Measurements from ENCODE around the gene STK39. TPM values are rescaled to one million over a fixed set of nuclear protein-coding genes. Genes with fewer than 3 reads are reported as not detected.

The STK39 gene
- total RNA-seq, 1 experiment from 2014 or later = 13.8 TPM

DNA sequence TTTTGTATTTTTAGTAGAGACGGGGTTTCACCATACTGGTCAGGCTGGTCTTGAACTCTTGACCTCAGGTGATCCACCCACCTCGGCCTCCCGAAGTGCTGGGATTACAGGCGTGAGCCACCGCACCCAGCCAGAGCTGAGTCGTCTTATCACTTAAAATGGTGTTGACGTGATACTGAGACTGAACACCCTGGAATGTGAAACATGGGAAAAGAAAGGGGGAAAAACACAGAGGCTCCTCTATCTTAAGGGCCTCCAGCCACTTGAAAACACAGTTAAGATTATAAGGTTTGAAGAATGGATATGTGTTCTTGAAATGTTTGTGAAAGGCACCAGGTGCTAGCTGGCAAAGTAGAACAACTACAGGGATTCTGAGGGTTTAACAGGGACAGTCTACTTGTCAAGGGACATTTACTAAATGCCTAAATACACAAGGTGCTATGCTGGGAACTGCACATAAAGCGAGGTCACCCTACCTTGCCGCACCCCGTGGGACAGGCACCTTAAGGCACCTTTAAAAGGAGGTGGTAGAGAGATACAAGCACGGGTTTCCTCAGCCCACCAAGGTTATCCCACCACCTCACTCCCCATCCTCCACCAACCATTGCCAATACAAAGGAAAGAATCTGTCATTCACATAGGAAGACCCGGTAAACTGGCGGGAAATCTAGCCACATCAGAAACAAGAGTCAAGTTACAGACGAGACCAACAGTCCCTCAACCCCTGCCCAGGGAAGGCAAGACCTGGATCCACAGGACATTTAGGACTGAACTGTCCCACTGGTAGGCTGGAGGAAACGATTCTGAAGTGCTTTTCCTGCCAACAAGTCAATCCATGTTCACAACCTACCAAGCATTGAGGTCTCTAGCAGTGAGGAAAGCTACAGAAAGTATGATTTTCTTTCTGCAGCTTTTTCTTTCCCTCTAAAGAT is 43.4 kb downstream of the STK39 start:
- DNase-seq (ENCODE audit: unreplicated experiment) = no peak
- CTCF ChIA-PET = interaction anchor here (0.6 kb wide), 1 partner anchor 740 kb away, joined by 3 read pairs; no protein-coding TSS in a partner anchor
- intact Hi-C loops (cut with micrococcal nuclease) = no loop called here
- Mint-ChIP-seq H3K27ac (ENCODE audit: low read depth, unreplicated experiment) (no peak overlapping the region), H3K9me3 (ENCODE audit: unreplicated experiment) (no peaks in the 10 kb centered on the region), H3K4me1 (ENCODE audit: insufficient read depth, unreplicated experiment) (no peaks in the 10 kb centered on the region), H3K4me3 (ENCODE audit: unreplicated experiment) (no peak overlapping the region), H3K27me3 (ENCODE audit: insufficient read depth, unreplicated experiment) (no peaks in the 10 kb centered on the region), H3K36me3 (ENCODE audit: insufficient read depth, unreplicated experiment) (no peaks in the 10 kb centered on the region)
- POLR2A ChIA-PET = interaction anchor here (0.6 kb wide), 1 partner anchor 42 kb away, joined by 3 read pairs; no protein-coding TSS in a partner anchor
- TF ChIP-seq, protein P1, sequence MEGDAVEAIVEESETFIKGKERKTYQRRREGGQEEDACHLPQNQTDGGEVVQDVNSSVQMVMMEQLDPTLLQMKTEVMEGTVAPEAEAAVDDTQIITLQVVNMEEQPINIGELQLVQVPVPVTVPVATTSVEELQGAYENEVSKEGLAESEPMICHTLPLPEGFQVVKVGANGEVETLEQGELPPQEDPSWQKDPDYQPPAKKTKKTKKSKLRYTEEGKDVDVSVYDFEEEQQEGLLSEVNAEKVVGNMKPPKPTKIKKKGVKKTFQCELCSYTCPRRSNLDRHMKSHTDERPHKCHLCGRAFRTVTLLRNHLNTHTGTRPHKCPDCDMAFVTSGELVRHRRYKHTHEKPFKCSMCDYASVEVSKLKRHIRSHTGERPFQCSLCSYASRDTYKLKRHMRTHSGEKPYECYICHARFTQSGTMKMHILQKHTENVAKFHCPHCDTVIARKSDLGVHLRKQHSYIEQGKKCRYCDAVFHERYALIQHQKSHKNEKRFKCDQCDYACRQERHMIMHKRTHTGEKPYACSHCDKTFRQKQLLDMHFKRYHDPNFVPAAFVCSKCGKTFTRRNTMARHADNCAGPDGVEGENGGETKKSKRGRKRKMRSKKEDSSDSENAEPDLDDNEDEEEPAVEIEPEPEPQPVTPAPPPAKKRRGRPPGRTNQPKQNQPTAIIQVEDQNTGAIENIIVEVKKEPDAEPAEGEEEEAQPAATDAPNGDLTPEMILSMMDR (IDR thresholded peaks at IDR 0.05; ENCODE audit: unreplicated experiment) = no peak
- no TSS peak for BruUV-seq (replicated peaks)

DNA sequence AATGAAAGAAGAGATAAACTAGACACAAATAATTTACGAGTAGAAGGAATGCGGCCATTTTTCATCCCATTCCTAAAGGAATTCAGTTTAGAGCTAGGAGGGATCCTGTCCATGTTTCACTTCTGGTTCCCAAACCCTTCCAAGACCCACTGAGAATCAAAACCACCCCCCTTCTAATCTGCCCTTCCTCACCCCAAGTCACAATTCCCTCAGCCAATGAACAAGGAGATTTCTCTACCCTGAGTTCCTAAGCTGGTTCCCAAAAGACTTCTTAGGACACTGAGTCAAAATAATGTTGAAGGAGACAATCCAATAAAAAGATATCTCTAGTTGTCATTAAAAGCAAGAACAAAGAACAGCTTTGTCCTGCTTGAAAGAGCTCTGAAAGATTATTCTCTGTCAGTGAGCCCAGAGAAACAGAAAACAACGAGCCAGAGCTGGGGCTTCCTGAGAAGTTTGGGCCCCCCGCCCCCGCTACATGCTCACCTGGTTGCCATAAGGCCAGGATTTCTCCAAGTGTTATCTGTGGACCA is 45.7 kb downstream of the STK39 start:
- TF ChIP-seq, protein P1 (IDR thresholded peaks at IDR 0.05; ENCODE audit: unreplicated experiment) = no peak
- DNase-seq (ENCODE audit: unreplicated experiment) = no peak
- intact Hi-C loops (cut with micrococcal nuclease) = no loop called here
- CTCF ChIA-PET = interaction anchor here (0.7 to 1.6 kb wide), 3 partner anchors 66 to 739 kb away, joined by 3 read pairs; no protein-coding TSS in a partner anchor
- H3K27me3 Mint-ChIP-seq (ENCODE audit: insufficient read depth, unreplicated experiment) = no peaks in the 10 kb centered on the region
- POLR2A ChIA-PET = interaction anchor here (0.6 to 1.0 kb wide), 4 partner anchors 9 to 72 kb away, joined by 3 to 7 read pairs (median 3); no protein-coding TSS in a partner anchor
- no peak overlapping the region for H3K27ac Mint-ChIP-seq (ENCODE audit: low read depth, unreplicated experiment)
- H3K4me3 Mint-ChIP-seq (ENCODE audit: unreplicated experiment) = no peak overlapping the region
- no TSS peak for BruUV-seq (replicated peaks)
- H3K36me3 Mint-ChIP-seq (ENCODE audit: insufficient read depth, unreplicated experiment) = no peaks in the 10 kb centered on the region
- H3K9me3 Mint-ChIP-seq (ENCODE audit: unreplicated experiment) = no peaks in the 10 kb centered on the region
- H3K4me1 Mint-ChIP-seq (ENCODE audit: insufficient read depth, unreplicated experiment) = peaks cover 6% of the 10 kb centered on the region

DNA sequence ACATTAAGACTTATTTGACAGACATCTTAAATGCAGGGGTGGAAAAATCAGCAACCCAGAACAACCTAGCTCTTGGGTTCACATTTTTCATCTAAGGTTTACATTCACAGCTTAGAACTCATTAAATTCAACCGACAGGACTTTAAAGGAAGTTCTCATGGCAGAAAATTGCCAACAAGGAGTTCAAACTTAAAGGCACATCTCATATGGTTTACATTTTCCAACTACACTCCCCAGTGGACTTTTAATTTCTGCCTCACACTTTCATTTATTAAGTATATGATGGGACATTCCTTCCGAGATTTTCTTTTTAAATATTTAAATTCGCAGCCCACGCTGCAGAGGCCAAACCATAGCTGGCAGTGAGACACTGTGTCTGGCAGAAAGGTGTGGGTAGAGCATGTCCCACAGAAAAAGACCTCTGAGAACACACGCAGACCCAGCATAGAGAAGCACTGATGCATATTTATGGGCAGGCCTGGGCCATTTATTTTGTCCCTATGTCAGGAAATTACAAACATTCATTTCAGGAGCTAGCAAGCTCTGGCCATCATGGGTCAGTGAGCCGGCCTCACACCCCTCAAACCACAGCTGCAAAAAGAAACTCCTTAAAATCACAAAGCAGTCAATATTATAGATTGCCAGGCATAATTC is 46.3 kb downstream of the STK39 start:
- Mint-ChIP-seq H3K36me3 (ENCODE audit: insufficient read depth, unreplicated experiment) (no peaks in the 10 kb centered on the region), H3K9me3 (ENCODE audit: unreplicated experiment) (no peaks in the 10 kb centered on the region), H3K4me3 (ENCODE audit: unreplicated experiment) (no peak overlapping the region), H3K27me3 (ENCODE audit: insufficient read depth, unreplicated experiment) (no peaks in the 10 kb centered on the region), H3K4me1 (ENCODE audit: insufficient read depth, unreplicated experiment) (peaks cover 6% of the 10 kb centered on the region), H3K27ac (ENCODE audit: low read depth, unreplicated experiment) (no peak overlapping the region)
- no peak for DNase-seq (ENCODE audit: unreplicated experiment)
- ChIA-PET POLR2A (interaction anchor here (0.6 to 1.0 kb wide), 3 partner anchors 9 to 73 kb away, joined by 3 read pairs; no protein-coding TSS in a partner anchor), CTCF (interaction anchor here (0.7 to 1.6 kb wide), 3 partner anchors 66 to 739 kb away, joined by 3 read pairs; no protein-coding TSS in a partner anchor)
- BruUV-seq (replicated peaks) = no TSS peak
- intact Hi-C loops (cut with micrococcal nuclease) = no loop called here
- TF ChIP-seq, protein P1 (IDR thresholded peaks at IDR 0.05; ENCODE audit: unreplicated experiment) = no peak

All from MCF 10A (cell line).